ENCODE data around the gene ARMC9. TPM values are rescaled to one million over a fixed set of nuclear protein-coding genes. Genes with fewer than 3 reads are reported as not detected.

Gene ARMC9
- total and polyA plus RNA-seq, 2 donors = 13.5 to 25.9 TPM

DNA sequence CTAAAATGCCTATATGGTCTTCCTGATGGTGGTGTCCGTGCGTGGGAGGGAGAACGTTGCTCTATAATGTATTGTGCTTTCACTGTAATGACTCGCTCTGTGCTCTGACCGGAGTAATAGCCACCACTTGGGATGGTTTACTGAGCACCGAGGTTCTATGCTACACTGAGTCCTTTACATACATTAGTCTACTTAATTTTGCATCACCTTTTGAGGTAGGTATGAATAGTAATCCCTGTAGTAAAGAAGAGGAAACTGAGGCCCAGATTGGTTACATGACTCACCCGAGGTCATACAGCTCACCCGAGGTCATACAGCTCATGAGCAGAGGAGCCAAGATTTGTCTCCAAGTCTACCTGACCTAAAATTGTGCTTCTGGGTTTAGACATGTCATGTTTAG lies 79.5 kb downstream of the ARMC9 start:
- Histone ChIP-seq H3K4me3 (ENCODE audit: low read depth, low read length) (no peak overlapping the region), H3K4me1 (ENCODE audit: insufficient read depth) (no peaks in the 10 kb centered on the region), H3K27ac (ENCODE audit: low read depth) (no peak overlapping the region), H3K36me3 (ENCODE audit: insufficient read depth) (peaks cover 3% of the 10 kb centered on the region)
- WGBS = 93% methylated on average over 8 of the region's 8 CpGs
- DNase-seq (ENCODE audit: extremely low spot score) = no peak

DNA sequence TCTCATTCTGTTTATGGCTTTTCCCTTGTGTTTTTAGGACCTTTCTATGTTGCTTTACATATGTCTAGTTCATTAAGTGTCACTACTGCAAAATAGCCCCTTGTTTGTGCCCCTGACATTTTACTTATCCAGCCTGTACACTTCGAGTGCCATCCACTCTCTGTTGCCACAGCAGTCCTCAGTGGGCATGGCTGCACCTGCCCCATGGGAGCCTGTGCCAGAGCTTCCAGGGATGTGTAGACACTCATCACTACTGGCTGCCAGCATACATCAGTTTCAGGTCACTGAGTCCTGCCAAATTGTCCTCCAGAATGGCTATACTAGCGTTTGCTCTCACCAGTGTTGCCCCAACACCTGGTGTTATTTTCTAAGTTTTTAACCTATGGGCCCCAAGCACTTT lies 80.4 kb downstream of the ARMC9 start:
- DNase-seq (ENCODE audit: extremely low spot score) = no peak
- Histone ChIP-seq H3K4me3 (ENCODE audit: low read depth, low read length) (no peak overlapping the region), H3K36me3 (ENCODE audit: insufficient read depth) (peaks cover 3% of the 10 kb centered on the region), H3K27ac (ENCODE audit: low read depth) (no peak overlapping the region), H3K4me1 (ENCODE audit: insufficient read depth) (no peaks in the 10 kb centered on the region)
- 88% methylated on average over 2 of the region's 2 CpGs for WGBS

DNA sequence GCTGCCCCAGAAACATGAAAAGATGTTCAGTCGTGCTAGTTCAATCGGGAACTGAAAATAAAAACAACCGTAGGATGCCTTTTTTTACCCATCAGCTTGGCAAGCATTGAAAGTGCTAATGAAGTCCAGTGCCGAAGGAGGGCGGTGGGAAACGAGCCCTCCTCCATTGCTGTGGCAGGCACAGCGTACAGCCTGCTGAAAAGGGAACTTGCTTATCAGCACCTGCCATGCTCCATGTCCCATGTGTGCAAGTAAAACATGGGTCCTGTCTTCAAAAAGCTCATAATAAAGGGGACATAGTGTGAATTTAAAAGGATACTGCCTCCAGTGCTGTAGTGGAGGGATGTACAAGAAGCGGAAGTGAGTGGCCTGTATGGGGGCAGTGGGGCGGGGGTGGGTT lies 82.4 kb downstream of the ARMC9 start:
- no peak overlapping the region for H3K4me3 ChIP-seq (ENCODE audit: low read depth, low read length)
- H3K36me3 ChIP-seq (ENCODE audit: insufficient read depth) = peaks cover 3% of the 10 kb centered on the region
- H3K4me1 ChIP-seq (ENCODE audit: insufficient read depth) = no peaks in the 10 kb centered on the region
- H3K27ac ChIP-seq (ENCODE audit: low read depth) = no peak overlapping the region
- no peak for DNase-seq (ENCODE audit: extremely low spot score)
- 90% methylated on average over 9 of the region's 9 CpGs for WGBS

DNA sequence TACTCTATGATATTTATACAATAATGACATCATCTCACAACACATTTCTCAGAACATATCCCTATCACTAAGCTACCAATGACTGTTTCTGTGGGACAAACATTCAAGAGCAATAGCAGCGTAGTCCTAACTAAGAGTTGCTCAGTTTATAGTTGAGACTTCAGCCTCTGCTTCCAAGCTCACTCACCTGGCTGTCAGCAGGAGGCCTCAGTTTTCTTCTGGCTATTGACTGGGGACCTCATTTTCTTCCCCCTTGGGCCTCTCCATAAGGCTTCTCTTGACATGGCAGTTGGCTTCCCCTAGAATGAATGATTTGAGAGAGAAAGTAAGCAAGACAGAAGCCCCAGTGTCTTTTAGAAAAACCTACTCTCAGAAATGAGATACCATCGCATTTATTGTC lies 85.9 kb downstream of the ARMC9 start:
- Histone ChIP-seq H3K36me3 (ENCODE audit: insufficient read depth) (no peaks in the 10 kb centered on the region), H3K4me3 (ENCODE audit: low read depth, low read length) (no peak overlapping the region), H3K27ac (ENCODE audit: low read depth) (no peak overlapping the region), H3K4me1 (ENCODE audit: insufficient read depth) (no peaks in the 10 kb centered on the region)
- DNase-seq (ENCODE audit: extremely low spot score) = no peak
- whole genome bisulfite sequencing = 90% methylated on average over 2 of the region's 2 CpGs

DNA sequence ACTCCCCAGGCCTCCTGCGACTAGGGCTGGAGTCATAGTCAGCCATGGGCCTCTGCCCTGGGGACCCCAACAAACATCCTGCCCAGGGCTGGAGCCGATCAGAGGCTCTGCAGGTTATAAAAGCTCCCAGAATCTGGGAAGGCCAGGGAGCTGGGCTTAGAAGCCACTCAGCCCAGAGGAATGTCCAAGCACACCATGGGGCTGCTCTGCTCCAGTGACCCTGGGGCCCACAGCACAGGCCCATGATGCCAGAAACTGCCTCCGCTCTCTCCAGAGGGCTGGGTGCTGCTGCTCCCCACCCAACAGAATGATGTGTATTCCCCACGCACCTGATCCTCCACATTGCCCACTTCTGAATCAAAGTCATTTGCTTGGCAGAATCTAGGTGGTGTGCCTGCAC lies 88.5 kb downstream of the ARMC9 start:
- 84% methylated on average over 4 of the region's 4 CpGs for WGBS
- Histone ChIP-seq H3K36me3 (ENCODE audit: insufficient read depth) (no peaks in the 10 kb centered on the region), H3K4me1 (ENCODE audit: insufficient read depth) (no peaks in the 10 kb centered on the region), H3K27ac (ENCODE audit: low read depth) (no peak overlapping the region), H3K4me3 (ENCODE audit: low read depth, low read length) (no peak overlapping the region)
- no peak for DNase-seq (ENCODE audit: extremely low spot score)

DNA sequence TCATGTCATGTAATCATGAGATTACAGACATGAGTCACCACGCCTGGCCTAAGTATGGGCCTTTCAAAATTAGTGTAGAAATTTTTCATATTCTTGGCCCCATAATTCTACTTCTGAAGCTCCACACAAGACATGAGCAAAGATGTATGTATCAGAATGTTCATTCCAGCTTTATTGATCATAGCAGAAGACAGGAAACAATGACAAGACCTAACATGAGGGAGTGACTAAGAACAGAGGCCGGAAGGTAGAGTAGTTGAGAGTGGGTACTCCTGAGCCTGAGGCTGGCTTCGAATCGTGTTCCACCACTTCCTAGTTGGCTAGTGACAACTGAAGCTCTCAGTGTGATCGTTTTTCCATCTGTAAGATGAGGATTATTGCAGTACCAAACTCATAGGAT lies 89.3 kb downstream of the ARMC9 start:
- DNase-seq (ENCODE audit: extremely low spot score) = no peak

DNA sequence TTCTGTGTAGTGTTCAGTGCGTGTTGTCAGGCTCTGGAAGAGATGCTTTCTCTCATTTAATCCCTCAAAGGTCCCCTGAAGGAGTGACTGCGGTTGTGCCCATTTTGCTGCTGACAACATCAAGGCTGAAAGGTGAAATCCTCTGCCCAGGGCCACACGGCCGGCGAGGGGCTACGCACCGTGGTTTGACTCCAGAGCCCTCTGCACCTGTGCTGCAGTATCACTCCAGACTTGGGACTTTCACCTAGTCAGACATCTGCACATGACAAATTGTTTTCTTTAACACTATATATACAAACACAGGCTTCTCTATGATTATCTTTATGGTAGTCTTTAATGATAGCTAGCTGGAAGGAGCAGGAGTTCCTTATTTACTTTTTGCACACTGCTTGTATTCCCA lies 90.2 kb downstream of the ARMC9 start:
- WGBS = 89% methylated on average over 7 of the region's 7 CpGs
- no peaks in the 10 kb centered on the region for H3K4me1 ChIP-seq (ENCODE audit: insufficient read depth)
- no peak overlapping the region for H3K27ac ChIP-seq (ENCODE audit: low read depth)
- no peak for DNase-seq (ENCODE audit: extremely low spot score)
- H3K36me3 ChIP-seq (ENCODE audit: insufficient read depth) = no peaks in the 10 kb centered on the region
- H3K4me3 ChIP-seq (ENCODE audit: low read depth, low read length) = no peak overlapping the region

More for the DNA sequence above, 89.3 kb downstream of the ARMC9 start:
- Histone ChIP-seq H3K4me3 (ENCODE audit: low read depth, low read length) (no peak overlapping the region), H3K4me1 (ENCODE audit: insufficient read depth) (no peaks in the 10 kb centered on the region), H3K36me3 (ENCODE audit: insufficient read depth) (no peaks in the 10 kb centered on the region), H3K27ac (ENCODE audit: low read depth) (no peak overlapping the region)
- WGBS = 90% methylated on average over 5 of the region's 5 CpGs

DNA sequence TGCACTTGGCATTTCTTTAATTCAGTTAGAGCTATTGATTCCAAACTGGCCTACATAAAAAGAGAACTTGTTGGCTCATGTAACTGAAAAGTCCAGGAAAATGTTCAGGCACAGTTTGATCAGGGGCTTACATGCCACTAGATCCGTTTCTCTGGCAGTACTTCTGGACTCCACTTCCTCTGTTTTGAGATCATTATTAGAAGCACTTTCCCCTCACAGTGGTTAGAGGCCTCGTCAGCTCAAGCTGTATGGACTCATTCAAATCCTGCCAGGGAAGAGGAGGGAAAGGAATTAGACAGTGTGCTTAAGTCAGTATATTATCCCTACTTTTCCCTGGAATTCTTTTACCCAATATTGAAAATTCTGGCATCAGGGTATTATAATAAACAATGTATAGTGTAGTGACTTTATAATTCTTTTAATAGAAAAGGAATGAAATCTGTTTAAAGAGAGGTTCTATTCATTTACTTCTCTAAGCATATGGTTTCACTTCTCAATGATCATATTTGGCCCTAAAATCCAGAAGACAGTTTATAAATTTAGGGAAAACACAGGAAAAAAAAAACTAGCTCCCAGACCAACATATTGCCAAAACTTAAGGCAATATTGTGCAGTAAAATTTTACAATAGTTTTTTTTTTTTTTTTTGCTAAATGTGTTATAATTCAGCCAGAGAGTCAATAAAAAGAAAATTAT lies 92.0 kb downstream of the ARMC9 start:
- H3K4me3 ChIP-seq (ENCODE audit: low read depth, low read length) = no peak overlapping the region
- DNase-seq (ENCODE audit: extremely low spot score) = no peak
- H3K4me1 ChIP-seq (ENCODE audit: insufficient read depth) = no peaks in the 10 kb centered on the region
- no peaks in the 10 kb centered on the region for H3K36me3 ChIP-seq (ENCODE audit: insufficient read depth)
- WGBS = 48% methylated on average over 2 of the region's 2 CpGs
- no peak overlapping the region for H3K27ac ChIP-seq (ENCODE audit: low read depth)

DNA sequence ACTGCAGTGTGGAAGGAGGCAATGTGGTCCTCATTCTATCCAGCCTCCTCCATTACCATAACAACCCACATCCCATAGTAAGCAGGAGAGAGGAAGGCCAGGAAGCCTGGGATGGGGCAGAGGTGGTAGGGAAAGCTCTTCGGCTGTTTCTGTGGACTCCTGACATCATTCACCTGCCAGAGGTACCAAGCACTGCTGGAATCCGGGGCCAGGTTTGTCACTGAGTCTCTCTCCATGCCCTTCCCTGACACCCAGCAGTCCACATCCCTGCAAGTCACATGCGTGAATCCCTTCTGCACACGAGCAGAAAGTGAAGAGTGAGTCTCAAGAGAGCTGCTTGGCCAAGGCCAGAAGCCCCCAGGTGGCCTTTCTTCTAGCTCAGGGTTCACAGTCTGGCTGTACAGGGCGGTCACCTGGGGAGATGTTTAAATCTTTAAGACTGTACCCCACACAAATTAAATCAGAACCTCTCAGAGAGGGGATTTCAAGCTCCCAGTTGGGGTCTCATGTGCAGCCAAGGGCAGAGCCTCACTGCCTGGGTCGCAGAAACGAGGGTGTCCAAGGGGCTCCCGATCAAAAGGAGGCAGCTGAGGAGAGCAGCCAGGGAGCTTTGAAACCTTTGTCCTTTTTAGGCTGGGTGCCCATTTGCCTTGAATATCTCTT lies 94.2 kb downstream of the ARMC9 start:
- H3K27ac ChIP-seq (ENCODE audit: low read depth) = no peak overlapping the region
- DNase-seq (ENCODE audit: extremely low spot score) = no peak

DNA sequence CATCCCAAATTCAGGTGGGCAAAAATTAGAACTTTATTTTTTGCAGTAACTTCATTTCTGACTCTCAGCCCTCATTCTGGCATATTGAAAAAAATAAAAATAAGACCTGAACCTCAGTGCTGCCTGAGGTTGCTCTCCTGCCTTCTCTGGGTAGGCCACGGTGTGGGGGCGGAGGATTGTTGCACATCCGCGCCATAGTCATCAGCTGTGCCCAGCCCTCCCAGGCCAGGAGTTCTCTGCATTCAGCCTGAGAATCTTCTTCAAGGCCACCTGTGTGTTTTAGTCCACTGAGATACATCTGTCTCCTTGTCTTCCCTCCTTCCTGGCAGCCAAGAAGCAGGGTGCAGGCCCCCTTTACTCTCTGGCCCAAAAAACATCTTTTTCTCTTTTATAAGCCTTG lies 94.7 kb downstream of the ARMC9 start:
- no peak overlapping the region for H3K4me3 ChIP-seq (ENCODE audit: low read depth, low read length)
- 95% methylated on average over 4 of the region's 4 CpGs for WGBS
- DNase-seq (ENCODE audit: extremely low spot score) = no peak
- H3K36me3 ChIP-seq (ENCODE audit: insufficient read depth) = no peaks in the 10 kb centered on the region
- no peaks in the 10 kb centered on the region for H3K4me1 ChIP-seq (ENCODE audit: insufficient read depth)
- no peak overlapping the region for H3K27ac ChIP-seq (ENCODE audit: low read depth)

More for the DNA sequence above, 94.2 kb downstream of the ARMC9 start:
- Histone ChIP-seq H3K4me3 (ENCODE audit: low read depth, low read length) (no peak overlapping the region), H3K4me1 (ENCODE audit: insufficient read depth) (no peaks in the 10 kb centered on the region), H3K36me3 (ENCODE audit: insufficient read depth) (no peaks in the 10 kb centered on the region)
- 93% methylated on average over 8 of the region's 8 CpGs for WGBS

DNA sequence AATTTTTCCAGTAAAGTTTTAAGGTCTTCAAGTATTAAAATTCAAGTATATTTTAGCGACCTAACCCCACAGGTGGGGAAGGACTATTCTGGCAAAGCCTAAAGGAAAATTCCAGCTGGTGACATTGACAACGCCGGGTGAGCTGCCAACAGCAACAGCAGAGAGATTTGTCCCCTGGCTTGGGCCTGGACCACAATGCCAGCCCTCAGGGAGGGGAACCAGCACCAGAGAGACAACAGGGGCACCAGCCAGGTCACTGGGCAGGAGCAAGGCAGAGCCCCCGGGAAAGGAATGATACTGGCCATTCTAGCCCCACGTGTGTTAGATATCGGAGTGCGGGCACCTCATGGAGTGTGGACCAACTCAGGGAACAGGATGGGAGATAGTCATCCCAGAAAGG lies 95.7 kb downstream of the ARMC9 start:
- Histone ChIP-seq H3K4me1 (ENCODE audit: insufficient read depth) (no peaks in the 10 kb centered on the region), H3K27ac (ENCODE audit: low read depth) (no peak overlapping the region), H3K4me3 (ENCODE audit: low read depth, low read length) (no peak overlapping the region), H3K36me3 (ENCODE audit: insufficient read depth) (no peaks in the 10 kb centered on the region)
- DNase-seq (ENCODE audit: extremely low spot score) = no peak
- WGBS = 85% methylated on average over 7 of the region's 7 CpGs

DNA sequence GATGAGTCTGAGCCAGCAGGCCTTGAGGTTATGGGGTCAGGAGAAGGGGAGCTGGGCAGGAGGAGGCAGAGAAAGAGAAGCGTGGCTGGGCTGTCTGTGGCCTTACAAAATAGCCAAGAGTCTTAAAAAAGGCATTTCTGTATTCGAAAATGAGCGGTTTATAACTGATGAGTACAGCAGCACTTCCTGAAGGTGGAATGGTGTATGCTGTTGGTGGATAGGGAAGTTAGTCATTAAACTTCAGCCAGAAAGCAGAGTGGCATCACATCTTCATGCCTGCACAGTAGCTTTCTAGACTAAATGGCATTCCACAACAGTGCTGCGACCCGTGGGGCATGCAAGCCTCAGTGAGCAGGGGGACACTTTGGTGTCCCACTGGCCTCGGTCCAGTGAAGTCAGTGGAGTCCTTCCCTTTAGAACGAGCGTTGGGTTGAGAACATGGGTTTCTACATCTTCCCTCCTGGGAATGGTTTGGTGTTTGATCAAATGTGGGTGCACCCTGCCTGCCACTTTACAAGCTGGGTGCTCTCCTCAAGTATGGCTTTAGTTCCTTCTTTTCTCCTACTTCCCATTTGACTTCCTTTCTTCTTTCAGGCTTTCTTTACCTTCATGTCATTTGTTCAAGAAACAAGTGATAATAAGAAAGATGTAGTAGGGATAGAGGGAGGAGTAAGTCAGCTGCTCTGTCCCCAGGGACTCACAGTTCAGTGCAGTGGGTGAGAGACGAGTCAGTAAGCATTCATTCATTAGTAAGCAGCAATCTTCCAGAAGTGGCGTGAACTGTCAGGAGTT lies 96.3 kb downstream of the ARMC9 start:
- Histone ChIP-seq H3K4me1 (ENCODE audit: insufficient read depth) (no peaks in the 10 kb centered on the region), H3K27ac (ENCODE audit: low read depth) (no peak overlapping the region), H3K4me3 (ENCODE audit: low read depth, low read length) (no peak overlapping the region), H3K36me3 (ENCODE audit: insufficient read depth) (no peaks in the 10 kb centered on the region)
- DNase-seq (ENCODE audit: extremely low spot score) = no peak
- 84% methylated on average over 10 of the region's 10 CpGs for WGBS

DNA sequence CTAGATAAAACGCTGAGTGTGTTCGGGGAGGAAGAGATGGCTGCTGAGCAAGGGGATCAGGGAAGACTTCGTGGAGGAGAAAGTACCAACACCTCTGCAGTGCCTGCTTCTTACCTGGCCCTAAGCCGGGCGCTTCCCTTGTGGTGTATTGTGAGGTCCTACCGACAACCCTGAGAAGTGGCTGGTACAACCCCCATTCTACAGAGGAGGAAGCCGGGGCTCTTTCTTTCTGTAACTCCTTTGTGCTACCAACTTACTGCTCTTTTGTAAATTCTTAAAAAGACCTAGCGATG lies 96.9 kb downstream of the ARMC9 start:
- WGBS = 85% methylated on average over 8 of the region's 8 CpGs
- Histone ChIP-seq H3K36me3 (ENCODE audit: insufficient read depth) (peaks cover 2% of the 10 kb centered on the region), H3K4me3 (ENCODE audit: low read depth, low read length) (no peak overlapping the region), H3K4me1 (ENCODE audit: insufficient read depth) (no peaks in the 10 kb centered on the region), H3K27ac (ENCODE audit: low read depth) (no peak overlapping the region)
- no peak for DNase-seq (ENCODE audit: extremely low spot score)

DNA sequence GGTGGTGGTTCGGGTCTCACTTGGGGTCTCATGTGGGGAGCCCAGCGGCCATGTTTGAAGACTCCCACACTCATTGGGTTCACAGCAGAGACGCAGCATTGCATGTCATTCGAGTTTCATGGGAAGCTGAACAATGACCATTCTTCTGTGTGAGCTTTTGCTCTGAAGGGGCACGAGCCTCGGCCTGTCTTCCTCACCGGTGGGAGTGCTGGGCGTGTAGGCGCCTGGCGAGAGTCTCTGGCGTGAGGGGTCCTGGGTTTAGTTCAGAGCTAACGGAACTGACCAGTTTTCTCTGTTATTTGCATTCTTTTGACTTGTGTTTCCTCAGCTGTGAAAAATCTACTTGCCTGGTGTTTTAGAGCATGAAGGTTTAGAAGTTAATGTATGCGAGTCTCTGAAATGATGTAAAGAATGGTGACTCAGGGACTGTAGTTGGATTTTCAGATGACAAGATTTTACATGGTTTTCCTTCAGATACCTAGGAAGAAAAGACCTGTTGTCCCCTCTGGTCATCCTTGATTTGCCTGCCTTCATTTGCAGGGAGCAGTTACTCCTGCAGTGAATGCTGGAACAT lies 98.1 kb downstream of the ARMC9 start:
- Histone ChIP-seq H3K27ac (ENCODE audit: low read depth) (no peak overlapping the region), H3K36me3 (ENCODE audit: insufficient read depth) (peaks cover 2% of the 10 kb centered on the region), H3K4me3 (ENCODE audit: low read depth, low read length) (no peak overlapping the region), H3K4me1 (ENCODE audit: insufficient read depth) (no peaks in the 10 kb centered on the region)
- no peak for DNase-seq (ENCODE audit: extremely low spot score)
- WGBS = 95% methylated on average over 13 of the region's 13 CpGs

Data from urinary bladder (tissue), 4 donors.